HEK293 (cell line): ENCODE data around the gene RAI14.
A peak's percentile ranks its signal among the peaks of the same experiment; 100 is the strongest.

ENCODE experiments used
- BCL6B ChIP-seq: fragments of 450-650 bp; formaldehyde crosslinking; IDR thresholded peaks from 2 replicates; pipeline ENCODE4 v1.5.1; 2017; ENCODE audit warnings: missing biosample characterization, missing genetic modification characterization
- ELK4 ChIP-seq: IDR thresholded peaks from 2 replicates; pipeline ENCODE4 v1.6.1; 2011; ENCODE audit warnings: mild to moderate bottlenecking, low read depth, low read length, borderline replicate concordance
- GLI4 ChIP-seq: fragments of 450-650 bp; formaldehyde crosslinking; IDR thresholded peaks from 2 replicates; pipeline ENCODE4 v1.5.1; 2016; ENCODE audit warnings: missing biosample characterization, missing genetic modification characterization
- HOXA7 ChIP-seq: sonication (generic); formaldehyde crosslinking; IDR thresholded peaks from 2 replicates; pipeline ENCODE4 v1.8.1; 2022; ENCODE audit warnings: missing genetic modification reagents, borderline replicate concordance
- INSM2 ChIP-seq: fragments of 450-650 bp; formaldehyde crosslinking; IDR thresholded peaks from 2 replicates; pipeline ENCODE4 v1.5.1; 2016; ENCODE audit warnings: missing biosample characterization, missing genetic modification characterization
- KLF16 ChIP-seq: fragments of 450-650 bp; formaldehyde crosslinking; IDR thresholded peaks from 2 replicates; pipeline ENCODE4 v1.5.1; 2017; ENCODE audit warnings: missing biosample characterization, missing genetic modification characterization
- KLF7 ChIP-seq: fragments of 450-650 bp; formaldehyde crosslinking; IDR thresholded peaks from 2 replicates; pipeline ENCODE4 v1.5.1; 2016; ENCODE audit warnings: missing biosample characterization, missing genetic modification characterization, borderline replicate concordance
- OVOL3 ChIP-seq: fragments of 450-650 bp; formaldehyde crosslinking; IDR thresholded peaks from 2 replicates; pipeline ENCODE4 v1.5.1; 2016; ENCODE audit warnings: missing biosample characterization, missing genetic modification characterization
- PRDM1 ChIP-seq: fragments of 450-650 bp; formaldehyde crosslinking; IDR thresholded peaks from 2 replicates; pipeline ENCODE4; 2016; ENCODE audit warnings: missing biosample characterization, missing genetic modification characterization
- PRDM10 ChIP-seq: fragments of 450-650 bp; formaldehyde crosslinking; IDR thresholded peaks from 2 replicates; pipeline ENCODE4 v1.5.1; 2016; ENCODE audit warnings: missing biosample characterization, missing genetic modification characterization
- RBAK ChIP-seq: fragments of 450-650 bp; formaldehyde crosslinking; IDR thresholded peaks from 2 replicates; pipeline ENCODE4 v1.5.1; 2016; ENCODE audit warnings: missing biosample characterization, missing genetic modification characterization
- REPIN1 ChIP-seq: fragments of 450-650 bp; formaldehyde crosslinking; IDR thresholded peaks from 2 replicates; pipeline ENCODE4 v1.5.1; 2017; ENCODE audit warnings: missing biosample characterization, missing genetic modification characterization, low read depth
- SALL2 ChIP-seq: fragments of 450-650 bp; formaldehyde crosslinking; IDR thresholded peaks from 2 replicates; pipeline ENCODE4 v1.5.0; 2017; ENCODE audit warnings: missing biosample characterization, mild to moderate bottlenecking, missing genetic modification characterization, borderline replicate concordance
- YY2 ChIP-seq: fragments of 450-650 bp; formaldehyde crosslinking; IDR thresholded peaks from 2 replicates; pipeline ENCODE4 v1.5.1; 2016; ENCODE audit warnings: missing biosample characterization, missing genetic modification characterization
- ZFP3 ChIP-seq: fragments of 450-650 bp; formaldehyde crosslinking; IDR thresholded peaks from 2 replicates; pipeline ENCODE4 v1.5.1; 2016; ENCODE audit warnings: low read depth, missing biosample characterization, missing genetic modification characterization
- ZNF112 ChIP-seq: fragments of 450-650 bp; formaldehyde crosslinking; IDR thresholded peaks from 2 replicates; pipeline ENCODE4 v1.5.0; 2017; ENCODE audit warnings: missing biosample characterization, missing genetic modification characterization
- ZNF121 ChIP-seq: fragments of 450-650 bp; formaldehyde crosslinking; IDR thresholded peaks from 2 replicates; pipeline ENCODE4 v1.5.1; 2016; ENCODE audit warnings: missing biosample characterization, missing genetic modification characterization
- ZNF140 ChIP-seq: fragments of 450-650 bp; formaldehyde crosslinking; IDR thresholded peaks from 2 replicates; pipeline ENCODE4 v1.5.1; 2016; ENCODE audit warnings: missing biosample characterization, missing genetic modification characterization
- ZNF175 ChIP-seq: fragments of 450-650 bp; formaldehyde crosslinking; IDR thresholded peaks from 2 replicates; pipeline ENCODE4 v1.5.1; 2016; ENCODE audit warnings: missing biosample characterization, missing genetic modification characterization
- ZNF335 ChIP-seq: fragments of 450-650 bp; formaldehyde crosslinking; conservative IDR thresholded peaks from 2 replicates; pipeline ENCODE4 v1.5.1; 2016; ENCODE audit warnings: missing biosample characterization, missing genetic modification characterization
- ZNF341 ChIP-seq: fragments of 450-650 bp; formaldehyde crosslinking; IDR thresholded peaks from 2 replicates; pipeline ENCODE4; 2016; ENCODE audit warnings: low read depth, missing biosample characterization, missing genetic modification characterization
- ZNF433 ChIP-seq: fragments of 450-650 bp; formaldehyde crosslinking; IDR thresholded peaks from 2 replicates; pipeline ENCODE4 v1.5.1; 2016; ENCODE audit warnings: missing biosample characterization, missing genetic modification characterization, low read depth
- ZNF501 ChIP-seq: fragments of 450-650 bp; formaldehyde crosslinking; IDR thresholded peaks from 2 replicates; pipeline ENCODE4 v1.5.1; 2016; ENCODE audit warnings: missing biosample characterization, missing genetic modification characterization
- ZNF560 ChIP-seq: fragments of 450-650 bp; formaldehyde crosslinking; IDR thresholded peaks from 2 replicates; pipeline ENCODE4 v1.5.1; 2017; ENCODE audit warnings: missing biosample characterization, missing genetic modification characterization, borderline replicate concordance
- ZNF571 ChIP-seq: fragments of 450-650 bp; formaldehyde crosslinking; IDR thresholded peaks from 2 replicates; pipeline ENCODE4 v1.5.0; 2017; ENCODE audit warnings: missing biosample characterization, missing genetic modification characterization
- ZNF596 ChIP-seq: fragments of 450-650 bp; IDR thresholded peaks from 2 replicates; pipeline ENCODE4 v1.5.0; 2018; ENCODE audit warnings: missing biosample characterization, mild to moderate bottlenecking, missing genetic modification characterization, moderate library complexity
- ZNF621 ChIP-seq: fragments of 450-650 bp; formaldehyde crosslinking; IDR thresholded peaks from 2 replicates; pipeline ENCODE4 v1.5.1; 2017; ENCODE audit warnings: missing biosample characterization, missing genetic modification characterization
- ZSCAN18 ChIP-seq: fragments of 450-650 bp; formaldehyde crosslinking; IDR thresholded peaks from 2 replicates; pipeline ENCODE4 v1.5.1; 2016; ENCODE audit warnings: missing biosample characterization, missing genetic modification characterization
- ZSCAN4 ChIP-seq: fragments of 450-650 bp; formaldehyde crosslinking; IDR thresholded peaks from 2 replicates; pipeline ENCODE4 v1.5.1; 2017; ENCODE audit warnings: missing biosample characterization, missing genetic modification characterization
- ZSCAN5A ChIP-seq: fragments of 450-650 bp; formaldehyde crosslinking; IDR thresholded peaks from 2 replicates; pipeline ENCODE4 v1.5.1; 2016; ENCODE audit warnings: missing biosample characterization, missing genetic modification characterization

Gene RAI14

GRCh38 chr5:34626036-34626435 lies 30.1 kb upstream of the RAI14 start (continued):
- TF ChIP-seq ZSCAN4, result no peak
- peak; percentile 80 for TF ChIP-seq ZNF335 (tag by site-specific recombination)
- no peak for TF ChIP-seq KLF7 (tag by site-specific recombination)
- no peak for TF ChIP-seq ZNF560 (tag by site-specific recombination)
- no peak for TF ChIP-seq ZNF140 (tag by site-specific recombination)
- TF ChIP-seq OVOL3 (tag by site-specific recombination), result no peak
- 0 out of 2 replicates have a peak, but pooled peaks have one; percentile 21 for TF ChIP-seq YY2 (tag by site-specific recombination)
- TF ChIP-seq ZNF621 (tag by site-specific recombination), result no peak
- TF ChIP-seq ZNF571 (tag by site-specific recombination), result no peak
- no peak for TF ChIP-seq INSM2 (tag by site-specific recombination)
- TF ChIP-seq ELK4, result no peak
- 0 out of 2 replicates have a peak, but pooled peaks have one; percentile 59 for TF ChIP-seq KLF16 (tag by site-specific recombination)
- no peak for TF ChIP-seq ZNF121 (tag by site-specific recombination)
- no peak for TF ChIP-seq ZNF341 (tag by site-specific recombination)
- no peak for TF ChIP-seq PRDM1
- no peak for TF ChIP-seq GLI4 (tag by site-specific recombination)
- TF ChIP-seq ZNF112 (tag by site-specific recombination), result no peak
- no peak for TF ChIP-seq SALL2 (tag by site-specific recombination)
- TF ChIP-seq ZFP3 (tag by site-specific recombination), result no peak
- no peak for TF ChIP-seq ZSCAN5A (tag by site-specific recombination)
- TF ChIP-seq ZNF433 (tag by site-specific recombination), result no peak
- 0 out of 2 replicates have a peak, but pooled peaks have one; percentile 26 for TF ChIP-seq REPIN1 (tag by site-specific recombination)
- no peak for TF ChIP-seq ZNF596 (tag by site-specific recombination)
- TF ChIP-seq ZNF501, result no peak
- TF ChIP-seq ZSCAN18 (tag by site-specific recombination), result no peak
- no peak for TF ChIP-seq RBAK (tag by site-specific recombination)
- no peak for TF ChIP-seq PRDM10 (tag by site-specific recombination)
- TF ChIP-seq BCL6B (tag by site-specific recombination), result no peak
- no peak for TF ChIP-seq ZNF175 (tag by site-specific recombination)
- no peak for TF ChIP-seq HOXA7 (CRISPR knock-in tag)
